HepG2 (cell line): ENCODE data around the gene SYNGR2. TPM values are rescaled to one million over a fixed set of nuclear protein-coding genes. Genes with fewer than 3 reads are reported as not detected.

ENCODE experiments used
- AKAP8 ChIP-seq: sonication (generic); formaldehyde crosslinking; IDR thresholded peaks from 2 replicates; pipeline ENCODE4 v1.5.1; 2020; ENCODE audit warnings: mild to moderate bottlenecking, missing genetic modification reagents
- CREM ChIP-seq, 2 experiments: sonication (generic) in 1 of 2; formaldehyde crosslinking in 1 of 2; IDR thresholded peaks; 2 replicates each; pipeline versions ENCODE4 v1.4.0 to v1.6.1; 2016 to 2020; ENCODE audit warnings: antibody characterized with exemption in 1 of 2, mild to moderate bottlenecking in 1 of 2, missing genetic modification reagents in 1 of 2
- DPF2 ChIP-seq: sonication (generic); formaldehyde crosslinking; IDR thresholded peaks from 2 replicates; pipeline ENCODE4 v1.4.0; 2020; ENCODE audit warnings: mild to moderate bottlenecking, low read depth, missing genetic modification reagents, borderline replicate concordance
- FOXK1 ChIP-seq: sonication (generic); formaldehyde crosslinking; IDR thresholded peaks from 2 replicates; pipeline ENCODE4 v1.4.0; 2020; ENCODE audit warnings: low read depth, missing genetic modification reagents, borderline replicate concordance
- FOXO1 ChIP-seq: sonication (generic); formaldehyde crosslinking; IDR thresholded peaks from 2 replicates; pipeline ENCODE4 v1.4.0; 2020; ENCODE audit warnings: missing genetic modification reagents
- NR1H2 ChIP-seq: sonication (generic); formaldehyde crosslinking; IDR thresholded peaks from 2 replicates; pipeline ENCODE4 v1.8.1; 2022; ENCODE audit warnings: low read depth, missing genetic modification reagents, borderline replicate concordance
- XRCC5 ChIP-seq: fragments of 200-400 bp; formaldehyde crosslinking; optimal IDR thresholded peaks from 2 replicates; pipeline ENCODE3; 2017; ENCODE audit warnings: mild to moderate bottlenecking, low read length
- ZFP62 ChIP-seq: sonication (generic); formaldehyde crosslinking; IDR thresholded peaks from 2 replicates; pipeline ENCODE4 v1.4.0; 2020; ENCODE audit warnings: missing genetic modification reagents
- ZMYM4 ChIP-seq: sonication (generic); formaldehyde crosslinking; IDR thresholded peaks from 2 replicates; pipeline ENCODE4 v1.8.1; 2023; ENCODE audit warnings: mild to moderate bottlenecking, missing genetic modification reagents
- ZNF256 ChIP-seq: sonication (generic); formaldehyde crosslinking; conservative IDR thresholded peaks from 2 replicates; pipeline ENCODE4 v1.4.0; 2020; ENCODE audit warnings: missing genetic modification reagents
- ZNF296 ChIP-seq: sonication (generic); formaldehyde crosslinking; conservative IDR thresholded peaks from 2 replicates; pipeline ENCODE4 v1.5.0; 2020; ENCODE audit warnings: mild to moderate bottlenecking, missing genetic modification reagents
- ZNF333 ChIP-seq: sonication (generic); formaldehyde crosslinking; IDR thresholded peaks from 2 replicates; pipeline ENCODE4 v1.4.0; 2020; ENCODE audit warnings: mild to moderate bottlenecking, missing genetic modification reagents, borderline replicate concordance
- ZNF83 ChIP-seq: sonication (generic); formaldehyde crosslinking; IDR thresholded peaks from 2 replicates; pipeline ENCODE4 v1.4.0; 2020; ENCODE audit warnings: missing genetic modification reagents, mild to moderate bottlenecking, borderline replicate concordance
- polyA plus RNA-seq, 8 experiments: library from polyadenylated mRNA; depleted of rRNA in 3 of 8; stranded (reverse) in 7 of 8; unstranded in 1 of 8; fragments of >200 nt; fragmentation: Illumina TruSeq in 4 of 8; extraction: Trizol in 4 of 8; gene quantifications; 2 replicates each; pipeline versions ENCODE4 v1.2.1 to v1.2.3, GENCODE V29; 2011 to 2016; ENCODE audit warnings: low read depth in 4 of 8, missing spikeins in 1 of 8, mixed read lengths in 1 of 8; ENCODE audit not compliant: insufficient read depth in 1 of 8
- total RNA-seq, 5 experiments: library from RNA; depleted of rRNA; stranded (reverse); fragments of >200 nt; fragmentation: Illumina TruSeq; extraction: Trizol; gene quantifications; 2 replicates each; pipeline ENCODE4 v1.2.3, GENCODE V29; 2016; ENCODE audit warnings: low read depth in 1 of 5
- TF ChIP-seq, protein P1 (sequence below): sonication (generic); formaldehyde crosslinking; IDR thresholded peaks from 2 replicates; pipeline ENCODE4 v1.5.1; 2020; ENCODE audit warnings: missing genetic modification reagents, mild to moderate bottlenecking, borderline replicate concordance
- TF ChIP-seq, protein P2 (sequence below): fragments of 450-650 bp; IDR thresholded peaks from 2 replicates; pipeline ENCODE4 v1.6.1; 2016
- TF ChIP-seq, protein P3 (sequence below): sonication (generic); formaldehyde crosslinking; conservative IDR thresholded peaks from 2 replicates; pipeline ENCODE4 v1.8.0; 2022; ENCODE audit warnings: mild to moderate bottlenecking, moderate library complexity, missing genetic modification reagents
- TF ChIP-seq, protein P4 (sequence below): sonication (generic); formaldehyde crosslinking; IDR thresholded peaks from 2 replicates; pipeline ENCODE4 v1.5.0; 2020; ENCODE audit warnings: mild to moderate bottlenecking, missing genetic modification reagents
- TF ChIP-seq, protein P5 (sequence below): sonication (generic); formaldehyde crosslinking; IDR thresholded peaks from 2 replicates; pipeline ENCODE4 v1.8.0; 2022; ENCODE audit warnings: missing genetic modification reagents, mild to moderate bottlenecking, inconsistent platforms, borderline replicate concordance

SYNGR2 gene
- total and polyA plus RNA-seq, 2 of the 13 experiments (the other 11 are each of a cell fraction or from before 2014, with no cell fraction given) = 46.7 to 170 TPM

DNA sequence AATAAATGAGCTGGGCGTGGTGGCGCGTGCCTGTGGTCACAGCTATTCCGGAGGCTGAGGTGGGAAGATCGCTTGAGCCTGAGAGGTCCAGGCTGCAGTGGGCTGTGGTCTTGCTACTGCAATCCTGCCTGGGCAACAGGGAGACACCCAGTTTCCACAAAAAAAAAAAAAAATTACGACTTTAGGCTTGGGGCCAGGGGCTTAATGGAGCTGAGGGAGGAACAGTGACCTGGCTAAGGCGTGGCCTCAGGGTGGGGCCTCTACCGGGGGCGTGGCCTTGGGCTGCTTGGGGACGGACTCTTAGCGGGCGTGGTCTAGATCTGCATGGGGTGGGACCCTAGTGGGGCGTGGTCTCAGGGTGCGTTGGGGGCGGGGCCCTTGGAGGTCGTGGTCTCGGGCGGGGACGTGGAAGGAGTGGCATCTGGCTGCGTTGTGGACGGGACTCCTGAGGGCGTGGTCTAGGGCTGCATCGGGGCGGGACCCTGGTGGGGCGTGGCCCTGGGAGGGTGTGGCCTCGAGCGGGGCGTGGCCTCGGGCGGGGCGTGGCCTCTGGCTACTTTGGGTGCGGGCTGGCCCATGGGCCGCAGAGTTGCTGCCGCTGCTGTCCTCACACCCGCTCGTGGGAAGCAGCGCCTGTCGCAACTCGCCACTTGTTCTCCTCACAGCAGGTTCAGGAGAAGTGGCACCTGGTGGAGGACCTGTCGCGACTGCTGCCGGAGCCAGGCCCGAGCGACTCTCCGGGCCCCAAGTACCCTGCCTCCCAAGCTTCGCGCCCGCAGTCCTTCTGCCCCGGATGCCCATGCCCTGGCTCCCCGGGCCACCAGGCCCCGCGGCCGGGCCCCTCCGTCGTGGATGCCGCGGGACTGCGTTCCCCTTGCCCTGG lies 28.0 kb upstream of the SYNGR2 start (continued):
- no peak for TF ChIP-seq ZNF256 (CRISPR knock-in tag)
- no peak for TF ChIP-seq FOXK1 (CRISPR knock-in tag)
- TF ChIP-seq, protein P1, sequence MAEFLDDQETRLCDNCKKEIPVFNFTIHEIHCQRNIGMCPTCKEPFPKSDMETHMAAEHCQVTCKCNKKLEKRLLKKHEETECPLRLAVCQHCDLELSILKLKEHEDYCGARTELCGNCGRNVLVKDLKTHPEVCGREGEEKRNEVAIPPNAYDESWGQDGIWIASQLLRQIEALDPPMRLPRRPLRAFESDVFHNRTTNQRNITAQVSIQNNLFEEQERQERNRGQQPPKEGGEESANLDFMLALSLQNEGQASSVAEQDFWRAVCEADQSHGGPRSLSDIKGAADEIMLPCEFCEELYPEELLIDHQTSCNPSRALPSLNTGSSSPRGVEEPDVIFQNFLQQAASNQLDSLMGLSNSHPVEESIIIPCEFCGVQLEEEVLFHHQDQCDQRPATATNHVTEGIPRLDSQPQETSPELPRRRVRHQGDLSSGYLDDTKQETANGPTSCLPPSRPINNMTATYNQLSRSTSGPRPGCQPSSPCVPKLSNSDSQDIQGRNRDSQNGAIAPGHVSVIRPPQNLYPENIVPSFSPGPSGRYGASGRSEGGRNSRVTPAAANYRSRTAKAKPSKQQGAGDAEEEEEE (CRISPR knock-in tag) = peak; percentile 28; the same call in 1 of the 2 replicates
- no peak for TF ChIP-seq DPF2 (CRISPR knock-in tag)
- TF ChIP-seq ZNF83 (CRISPR knock-in tag) = no peak
- TF ChIP-seq FOXO1 = no peak
- TF ChIP-seq NR1H2 (CRISPR knock-in tag) = no peak
- 0 out of 2 replicates have a peak, but pooled peaks have one; percentile 48 for TF ChIP-seq AKAP8 (CRISPR knock-in tag)
- TF ChIP-seq XRCC5 = peak; percentile 78
- 0 out of 2 replicates have a peak, but pooled peaks have one; percentile 40 for TF ChIP-seq ZMYM4 (CRISPR knock-in tag)
- TF ChIP-seq, protein P2, sequence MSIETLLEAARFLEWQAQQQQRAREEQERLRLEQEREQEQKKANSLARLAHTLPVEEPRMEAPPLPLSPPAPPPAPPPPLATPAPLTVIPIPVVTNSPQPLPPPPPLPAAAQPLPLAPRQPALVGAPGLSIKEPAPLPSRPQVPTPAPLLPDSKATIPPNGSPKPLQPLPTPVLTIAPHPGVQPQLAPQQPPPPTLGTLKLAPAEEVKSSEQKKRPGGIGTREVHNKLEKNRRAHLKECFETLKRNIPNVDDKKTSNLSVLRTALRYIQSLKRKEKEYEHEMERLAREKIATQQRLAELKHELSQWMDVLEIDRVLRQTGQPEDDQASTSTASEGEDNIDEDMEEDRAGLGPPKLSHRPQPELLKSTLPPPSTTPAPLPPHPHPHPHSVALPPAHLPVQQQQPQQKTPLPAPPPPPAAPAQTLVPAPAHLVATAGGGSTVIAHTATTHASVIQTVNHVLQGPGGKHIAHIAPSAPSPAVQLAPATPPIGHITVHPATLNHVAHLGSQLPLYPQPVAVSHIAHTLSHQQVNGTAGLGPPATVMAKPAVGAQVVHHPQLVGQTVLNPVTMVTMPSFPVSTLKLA = peak; percentile 78
- TF ChIP-seq, protein P3, sequence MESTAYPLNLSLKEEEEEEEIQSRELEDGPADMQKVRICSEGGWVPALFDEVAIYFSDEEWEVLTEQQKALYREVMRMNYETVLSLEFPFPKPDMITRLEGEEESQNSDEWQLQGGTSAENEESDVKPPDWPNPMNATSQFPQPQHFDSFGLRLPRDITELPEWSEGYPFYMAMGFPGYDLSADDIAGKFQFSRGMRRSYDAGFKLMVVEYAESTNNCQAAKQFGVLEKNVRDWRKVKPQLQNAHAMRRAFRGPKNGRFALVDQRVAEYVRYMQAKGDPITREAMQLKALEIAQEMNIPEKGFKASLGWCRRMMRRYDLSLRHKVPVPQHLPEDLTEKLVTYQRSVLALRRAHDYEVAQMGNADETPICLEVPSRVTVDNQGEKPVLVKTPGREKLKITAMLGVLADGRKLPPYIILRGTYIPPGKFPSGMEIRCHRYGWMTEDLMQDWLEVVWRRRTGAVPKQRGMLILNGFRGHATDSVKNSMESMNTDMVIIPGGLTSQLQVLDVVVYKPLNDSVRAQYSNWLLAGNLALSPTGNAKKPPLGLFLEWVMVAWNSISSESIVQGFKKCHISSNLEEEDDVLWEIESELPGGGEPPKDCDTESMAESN (CRISPR knock-in tag) = 0 out of 2 replicates have a peak, but pooled peaks have one; percentile 68
- no peak for TF ChIP-seq ZNF333 (CRISPR knock-in tag)
- TF ChIP-seq, protein P4, sequence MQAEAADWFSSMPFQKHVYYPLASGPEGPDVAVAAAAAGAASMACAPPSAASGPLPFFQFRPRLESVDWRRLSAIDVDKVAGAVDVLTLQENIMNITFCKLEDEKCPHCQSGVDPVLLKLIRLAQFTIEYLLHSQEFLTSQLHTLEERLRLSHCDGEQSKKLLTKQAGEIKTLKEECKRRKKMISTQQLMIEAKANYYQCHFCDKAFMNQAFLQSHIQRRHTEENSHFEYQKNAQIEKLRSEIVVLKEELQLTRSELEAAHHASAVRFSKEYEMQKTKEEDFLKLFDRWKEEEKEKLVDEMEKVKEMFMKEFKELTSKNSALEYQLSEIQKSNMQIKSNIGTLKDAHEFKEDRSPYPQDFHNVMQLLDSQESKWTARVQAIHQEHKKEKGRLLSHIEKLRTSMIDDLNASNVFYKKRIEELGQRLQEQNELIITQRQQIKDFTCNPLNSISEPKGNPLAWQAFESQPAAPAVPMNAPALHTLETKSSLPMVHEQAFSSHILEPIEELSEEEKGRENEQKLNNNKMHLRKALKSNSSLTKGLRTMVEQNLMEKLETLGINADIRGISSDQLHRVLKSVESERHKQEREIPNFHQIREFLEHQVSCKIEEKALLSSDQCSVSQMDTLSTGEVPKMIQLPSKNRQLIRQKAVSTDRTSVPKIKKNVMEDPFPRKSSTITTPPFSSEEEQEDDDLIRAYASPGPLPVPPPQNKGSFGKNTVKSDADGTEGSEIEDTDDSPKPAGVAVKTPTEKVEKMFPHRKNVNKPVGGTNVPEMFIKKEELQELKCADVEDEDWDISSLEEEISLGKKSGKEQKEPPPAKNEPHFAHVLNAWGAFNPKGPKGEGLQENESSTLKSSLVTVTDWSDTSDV (CRISPR knock-in tag) = no peak
- TF ChIP-seq, protein P5, sequence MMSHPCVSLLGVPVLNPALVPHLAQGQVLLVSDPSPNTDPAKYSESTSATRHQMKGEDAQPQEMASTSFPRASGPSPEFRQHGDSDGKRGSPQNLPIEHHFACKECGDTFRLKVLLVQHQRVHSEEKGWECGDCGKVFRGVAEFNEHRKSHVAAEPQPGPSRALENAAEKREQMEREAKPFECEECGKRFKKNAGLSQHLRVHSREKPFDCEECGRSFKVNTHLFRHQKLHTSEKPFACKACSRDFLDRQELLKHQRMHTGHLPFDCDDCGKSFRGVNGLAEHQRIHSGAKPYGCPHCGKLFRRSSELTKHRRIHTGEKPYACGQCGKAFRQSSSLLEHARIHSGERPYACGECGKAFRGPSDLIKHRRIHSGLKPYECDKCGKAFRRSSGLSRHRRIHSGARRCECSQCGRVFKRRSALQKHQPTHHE (CRISPR knock-in tag) = peak; percentile 82; the same call in 1 of the 2 replicates
- no peak for TF ChIP-seq ZNF296 (CRISPR knock-in tag)
- no peak for TF ChIP-seq ZFP62 (CRISPR knock-in tag)
- peak; percentile 20; the same call in 1 of the 2 replicates for TF ChIP-seq CREM (IDR thresholded peaks at IDR 0.05)
- TF ChIP-seq CREM (CRISPR knock-in tag; IDR thresholded peaks at IDR 0.05) = no peak
